Ascending aorta (tissue), 2 donors: ENCODE results near the gene TSHZ1. TPM values are rescaled to one million over a fixed set of nuclear protein-coding genes. Genes with fewer than 3 reads are reported as not detected.

ENCODE experiments used
- DNase-seq, 2 donors: peaks; one replicate each; pipeline ENCODE4 v3.0.0-alpha.2; 2019; ENCODE audit warnings: low spot score in 2 of 2
- H3K27ac ChIP-seq, 2 donors: fragments of 200-600 bp; sonication (generic); one replicate each; pipeline ENCODE4 v1.5.1; 2016 to 2017; ENCODE audit warnings: mild to moderate bottlenecking in 1 of 2
- H3K27me3 ChIP-seq: fragments of 200-600 bp; sonication (generic); one replicate; pipeline ENCODE4 v1.5.1; 2017
- H3K36me3 ChIP-seq, 2 donors: fragments of 200-600 bp; sonication (generic); one replicate each; pipeline ENCODE4 v1.5.1; 2016
- H3K4me1 ChIP-seq, 2 donors: fragments of 200-600 bp; sonication (generic); one replicate each; pipeline ENCODE4 v1.5.1; 2016 to 2017; ENCODE audit warnings: mild to moderate bottlenecking in 1 of 2
- H3K4me3 ChIP-seq, 2 donors: fragments of 200-600 bp; sonication (generic); one replicate each; pipeline ENCODE4 v1.5.1; 2016 to 2017; ENCODE audit warnings: mild to moderate bottlenecking in 1 of 2
- H3K9me3 ChIP-seq, 2 donors: fragments of 200-600 bp; sonication (generic); one replicate each; pipeline ENCODE4 v1.5.1; 2016
- intact Hi-C: fragments of 100-400 bp; cut with DNase I; formaldehyde crosslinking; loops from one replicate; pipeline ENCODE4 v1.15.1; 2023
- total RNA-seq: library from RNA; depleted of rRNA; stranded (reverse); fragments of >200 nt; gene quantifications from one replicate; pipeline ENCODE4 v1.1.0, GENCODE V29; 2016
- TF ChIP-seq, protein P1 (sequence below), 3 experiments: fragments of 200-600 bp in 2 of 3; fragments of 450-650 bp in 1 of 3; sonication (generic) in 2 of 3; IDR thresholded peaks; one replicate each; pipeline ENCODE4 v1.5.1; 2016 to 2019; ENCODE audit warnings: antibody characterized with exemption in 3 of 3, mild to moderate bottlenecking in 1 of 3, moderate library complexity in 1 of 3

TSHZ1 gene
- total RNA-seq, 1 donor from 2014 or later, result 13.3 TPM

DNA sequence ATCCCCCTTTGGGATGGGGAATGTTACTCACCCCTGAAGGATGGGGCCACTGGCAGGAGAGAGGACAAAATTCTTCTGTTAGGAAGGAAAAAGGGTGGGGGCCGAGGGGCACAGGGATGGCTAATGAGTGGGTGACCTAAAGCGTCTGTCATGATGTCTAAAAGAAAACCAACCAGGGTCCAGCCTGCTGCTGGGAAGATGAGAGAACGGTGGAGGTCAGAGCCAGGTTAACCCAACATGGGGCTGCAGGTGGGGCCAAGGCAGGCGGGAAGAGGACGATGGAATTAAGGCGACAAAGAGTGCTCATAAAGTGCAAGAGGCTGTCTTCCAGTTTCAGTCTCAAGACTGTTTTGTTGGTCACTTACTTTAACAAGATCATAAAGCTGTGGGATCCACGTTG lies 126.8 kb downstream of the TSHZ1 start:
- H3K36me3 ChIP-seq, result no peaks in the 10 kb centered on the region

DNA sequence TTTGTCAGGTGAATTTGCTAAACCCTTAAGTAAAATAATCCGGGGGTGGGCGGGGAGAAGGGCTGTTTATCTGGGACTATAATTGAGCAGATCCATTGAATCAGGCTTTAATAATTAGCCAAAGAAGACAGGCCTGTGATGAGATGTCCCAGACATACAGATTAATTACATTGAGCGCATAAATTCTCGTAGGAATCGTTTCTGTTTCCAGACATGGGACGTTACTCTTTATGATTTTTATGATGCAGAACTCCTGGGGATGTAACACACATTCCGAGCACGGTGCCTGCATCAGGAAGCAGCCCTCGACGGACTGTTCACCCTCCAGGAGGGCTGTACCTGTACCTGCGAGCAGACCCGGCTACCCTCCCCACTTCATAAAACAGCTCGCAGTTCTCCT lies 128.0 kb downstream of the TSHZ1 start:
- DNase-seq, result no peak
- TF ChIP-seq, protein P1, sequence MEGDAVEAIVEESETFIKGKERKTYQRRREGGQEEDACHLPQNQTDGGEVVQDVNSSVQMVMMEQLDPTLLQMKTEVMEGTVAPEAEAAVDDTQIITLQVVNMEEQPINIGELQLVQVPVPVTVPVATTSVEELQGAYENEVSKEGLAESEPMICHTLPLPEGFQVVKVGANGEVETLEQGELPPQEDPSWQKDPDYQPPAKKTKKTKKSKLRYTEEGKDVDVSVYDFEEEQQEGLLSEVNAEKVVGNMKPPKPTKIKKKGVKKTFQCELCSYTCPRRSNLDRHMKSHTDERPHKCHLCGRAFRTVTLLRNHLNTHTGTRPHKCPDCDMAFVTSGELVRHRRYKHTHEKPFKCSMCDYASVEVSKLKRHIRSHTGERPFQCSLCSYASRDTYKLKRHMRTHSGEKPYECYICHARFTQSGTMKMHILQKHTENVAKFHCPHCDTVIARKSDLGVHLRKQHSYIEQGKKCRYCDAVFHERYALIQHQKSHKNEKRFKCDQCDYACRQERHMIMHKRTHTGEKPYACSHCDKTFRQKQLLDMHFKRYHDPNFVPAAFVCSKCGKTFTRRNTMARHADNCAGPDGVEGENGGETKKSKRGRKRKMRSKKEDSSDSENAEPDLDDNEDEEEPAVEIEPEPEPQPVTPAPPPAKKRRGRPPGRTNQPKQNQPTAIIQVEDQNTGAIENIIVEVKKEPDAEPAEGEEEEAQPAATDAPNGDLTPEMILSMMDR (IDR thresholded peaks at IDR 0.05), result no peak
- no peak overlapping the region for H3K27ac ChIP-seq
- H3K9me3 ChIP-seq, result no peaks in the 10 kb centered on the region
- no peaks in the 10 kb centered on the region for H3K36me3 ChIP-seq
- H3K4me1 ChIP-seq, result no peaks in the 10 kb centered on the region
- H3K27me3 ChIP-seq, result no peaks in the 10 kb centered on the region
- no peak overlapping the region for H3K4me3 ChIP-seq
- intact Hi-C loops, result no loop called here

More for the DNA sequence above, 126.8 kb downstream of the TSHZ1 start:
- TF ChIP-seq, protein P1 (IDR thresholded peaks at IDR 0.05), result no peak
- no peaks in the 10 kb centered on the region for H3K27me3 ChIP-seq
- no peaks in the 10 kb centered on the region for H3K4me1 ChIP-seq
- no peak for DNase-seq
- H3K9me3 ChIP-seq, result no peaks in the 10 kb centered on the region
- H3K27ac ChIP-seq, result no peak overlapping the region
- intact Hi-C loops, result no loop called here
- H3K4me3 ChIP-seq, result no peak overlapping the region

Other genes starting within 250 kb of the TSHZ1 start
- 10.1 TPM for gene PTGR3, start 1.7 kb upstream of the TSHZ1 start, total RNA-seq
- not detected for gene SMIM21, start 216.9 kb downstream of the TSHZ1 start, total RNA-seq